ENCODE measurements around the gene CRB2.

DNA sequence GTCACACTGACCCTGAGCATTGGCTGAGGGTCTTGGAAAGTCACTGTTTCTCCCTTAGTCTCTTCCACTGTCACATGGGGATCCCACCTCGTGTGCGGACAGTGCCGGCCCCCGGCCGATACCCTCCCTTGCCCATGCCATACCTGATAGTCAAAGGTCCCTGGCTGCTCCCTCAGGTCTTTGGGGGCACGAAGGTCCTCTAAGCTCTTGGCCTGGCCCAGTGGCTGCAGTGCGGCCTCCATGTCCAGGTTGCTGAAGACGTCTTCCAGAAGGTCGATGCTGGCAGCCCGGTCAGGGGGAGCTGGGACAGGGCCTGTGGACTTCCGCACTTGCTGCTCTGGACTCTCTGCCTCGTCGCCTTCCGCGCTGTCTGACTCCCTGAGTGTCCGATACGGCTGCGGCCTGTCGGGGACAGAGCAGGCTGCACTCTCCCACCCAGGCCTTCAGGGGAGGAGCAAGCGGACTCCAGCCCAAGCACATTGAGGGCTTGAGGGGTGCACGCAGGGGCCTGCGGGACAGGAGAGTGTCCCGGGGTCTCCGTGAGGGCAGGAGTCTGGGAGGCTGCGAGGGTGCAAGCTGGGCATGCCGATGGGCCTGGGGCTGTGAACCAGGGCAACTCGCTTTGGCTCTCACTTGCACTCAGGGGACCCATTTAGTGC lies 27.6 kb downstream of the CRB2 start:
- TF ChIP-seq, protein P1, sequence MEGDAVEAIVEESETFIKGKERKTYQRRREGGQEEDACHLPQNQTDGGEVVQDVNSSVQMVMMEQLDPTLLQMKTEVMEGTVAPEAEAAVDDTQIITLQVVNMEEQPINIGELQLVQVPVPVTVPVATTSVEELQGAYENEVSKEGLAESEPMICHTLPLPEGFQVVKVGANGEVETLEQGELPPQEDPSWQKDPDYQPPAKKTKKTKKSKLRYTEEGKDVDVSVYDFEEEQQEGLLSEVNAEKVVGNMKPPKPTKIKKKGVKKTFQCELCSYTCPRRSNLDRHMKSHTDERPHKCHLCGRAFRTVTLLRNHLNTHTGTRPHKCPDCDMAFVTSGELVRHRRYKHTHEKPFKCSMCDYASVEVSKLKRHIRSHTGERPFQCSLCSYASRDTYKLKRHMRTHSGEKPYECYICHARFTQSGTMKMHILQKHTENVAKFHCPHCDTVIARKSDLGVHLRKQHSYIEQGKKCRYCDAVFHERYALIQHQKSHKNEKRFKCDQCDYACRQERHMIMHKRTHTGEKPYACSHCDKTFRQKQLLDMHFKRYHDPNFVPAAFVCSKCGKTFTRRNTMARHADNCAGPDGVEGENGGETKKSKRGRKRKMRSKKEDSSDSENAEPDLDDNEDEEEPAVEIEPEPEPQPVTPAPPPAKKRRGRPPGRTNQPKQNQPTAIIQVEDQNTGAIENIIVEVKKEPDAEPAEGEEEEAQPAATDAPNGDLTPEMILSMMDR (IDR thresholded peaks at IDR 0.05), result no peak
- TF ChIP-seq ZFX (IDR thresholded peaks at IDR 0.05; ENCODE audit: borderline replicate concordance), result no peak
